ENCODE results near the gene LOXHD1. TPM values are rescaled to one million over a fixed set of nuclear protein-coding genes. Genes with fewer than 3 reads are reported as not detected.

LOXHD1 gene
- polyA plus RNA-seq, 1 experiment = not detected

DNA sequence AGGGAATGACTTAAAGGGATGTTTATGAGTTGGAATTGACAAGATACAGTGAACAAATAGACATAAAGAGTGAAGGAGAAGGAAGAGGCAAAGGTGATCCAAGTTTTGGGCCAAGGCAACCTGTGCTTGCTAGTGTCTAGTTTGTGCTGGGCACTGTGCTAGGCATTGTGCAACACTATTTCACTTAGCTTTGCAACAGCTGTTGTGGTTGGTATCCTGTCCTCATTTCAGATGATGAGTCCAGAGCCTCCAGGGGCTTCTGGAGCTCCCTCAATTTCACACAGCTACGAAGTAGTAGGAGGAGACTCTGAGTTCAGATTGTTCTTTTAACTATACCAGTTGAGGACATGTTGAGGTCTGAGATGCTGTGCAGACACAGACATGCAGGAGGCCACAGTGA lies 18.1 kb upstream of the LOXHD1 start:
- ChIA-PET CTCF (interaction anchor here (2.0 kb wide), 1 partner anchor 17 kb away, joined by 6 read pairs; no protein-coding TSS in a partner anchor), POLR2A (no interaction called here)
- Histone ChIP-seq H3K9me3 (ENCODE audit: control insufficient read depth, insufficient read depth, low read length) (no peaks in the 10 kb centered on the region; the same call in 1 of the 2 replicates), H3K4me3 (ENCODE audit: low read depth, low read length) (no peak overlapping the region), H3K27ac (ENCODE audit: low read depth, low read length) (no peak overlapping the region), H3K27me3 (ENCODE audit: control insufficient read depth, insufficient read depth, low read length) (peaks cover 5% of the 10 kb centered on the region)
- TF ChIP-seq, protein P1, sequence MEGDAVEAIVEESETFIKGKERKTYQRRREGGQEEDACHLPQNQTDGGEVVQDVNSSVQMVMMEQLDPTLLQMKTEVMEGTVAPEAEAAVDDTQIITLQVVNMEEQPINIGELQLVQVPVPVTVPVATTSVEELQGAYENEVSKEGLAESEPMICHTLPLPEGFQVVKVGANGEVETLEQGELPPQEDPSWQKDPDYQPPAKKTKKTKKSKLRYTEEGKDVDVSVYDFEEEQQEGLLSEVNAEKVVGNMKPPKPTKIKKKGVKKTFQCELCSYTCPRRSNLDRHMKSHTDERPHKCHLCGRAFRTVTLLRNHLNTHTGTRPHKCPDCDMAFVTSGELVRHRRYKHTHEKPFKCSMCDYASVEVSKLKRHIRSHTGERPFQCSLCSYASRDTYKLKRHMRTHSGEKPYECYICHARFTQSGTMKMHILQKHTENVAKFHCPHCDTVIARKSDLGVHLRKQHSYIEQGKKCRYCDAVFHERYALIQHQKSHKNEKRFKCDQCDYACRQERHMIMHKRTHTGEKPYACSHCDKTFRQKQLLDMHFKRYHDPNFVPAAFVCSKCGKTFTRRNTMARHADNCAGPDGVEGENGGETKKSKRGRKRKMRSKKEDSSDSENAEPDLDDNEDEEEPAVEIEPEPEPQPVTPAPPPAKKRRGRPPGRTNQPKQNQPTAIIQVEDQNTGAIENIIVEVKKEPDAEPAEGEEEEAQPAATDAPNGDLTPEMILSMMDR (IDR thresholded peaks at IDR 0.05; ENCODE audit: low read depth, low read length) = no peak
- no peak for DNase-seq (ENCODE audit: low read depth, low spot score)

DNA sequence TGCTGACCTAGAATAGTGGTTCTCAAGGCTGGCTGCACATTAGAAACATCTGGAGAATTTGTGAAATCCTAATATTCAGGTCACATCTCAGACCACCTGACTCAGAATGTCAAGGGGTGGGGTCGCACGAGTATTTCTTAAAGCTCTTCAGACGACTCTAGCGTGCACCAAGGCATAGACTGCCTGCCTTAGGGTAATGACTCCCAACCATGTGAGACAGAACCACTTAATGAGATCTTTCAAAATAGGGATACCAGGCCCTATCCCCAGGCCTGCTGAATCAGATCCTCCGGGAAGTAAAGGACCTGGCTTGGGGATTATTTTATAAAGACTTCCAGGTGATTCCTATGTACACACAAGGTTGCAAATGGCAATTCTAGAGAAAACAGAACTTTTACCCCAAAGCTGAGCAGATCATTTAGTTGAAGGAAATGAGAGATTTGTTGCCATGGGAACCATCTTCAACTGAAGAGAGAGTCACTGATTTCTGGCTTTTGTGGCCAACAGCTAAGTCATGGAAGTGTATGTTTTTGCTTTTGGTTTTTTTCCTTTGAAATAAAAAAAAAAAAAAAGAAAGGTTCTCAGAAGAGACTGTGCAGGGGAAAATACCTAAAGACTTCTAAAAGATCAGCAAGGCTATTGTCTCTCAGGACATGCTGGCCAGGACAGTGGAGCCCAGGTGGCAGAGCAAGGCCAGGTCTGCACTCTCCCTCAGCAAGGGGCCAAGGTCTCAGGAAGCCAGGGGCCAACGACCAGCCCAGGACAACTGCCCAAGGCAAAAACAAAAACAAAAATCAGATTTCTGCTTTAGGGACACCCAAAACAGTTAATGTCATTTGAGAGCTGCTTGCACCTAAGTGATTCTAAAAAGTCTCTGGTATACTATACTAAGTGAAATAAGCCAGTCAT lies 15.3 kb upstream of the LOXHD1 start:
- no peak overlapping the region for H3K27ac ChIP-seq (ENCODE audit: low read depth, low read length)
- TF ChIP-seq, protein P1 (IDR thresholded peaks at IDR 0.05; ENCODE audit: low read depth, low read length) = no peak
- H3K27me3 ChIP-seq (ENCODE audit: control insufficient read depth, insufficient read depth, low read length) = peaks cover 5% of the 10 kb centered on the region
- ChIA-PET CTCF (no interaction called here), POLR2A (no interaction called here)
- no peak for DNase-seq (ENCODE audit: low read depth, low spot score)
- H3K9me3 ChIP-seq (ENCODE audit: control insufficient read depth, insufficient read depth, low read length) = no peaks in the 10 kb centered on the region
- H3K4me3 ChIP-seq (ENCODE audit: low read depth, low read length) = no peak overlapping the region

DNA sequence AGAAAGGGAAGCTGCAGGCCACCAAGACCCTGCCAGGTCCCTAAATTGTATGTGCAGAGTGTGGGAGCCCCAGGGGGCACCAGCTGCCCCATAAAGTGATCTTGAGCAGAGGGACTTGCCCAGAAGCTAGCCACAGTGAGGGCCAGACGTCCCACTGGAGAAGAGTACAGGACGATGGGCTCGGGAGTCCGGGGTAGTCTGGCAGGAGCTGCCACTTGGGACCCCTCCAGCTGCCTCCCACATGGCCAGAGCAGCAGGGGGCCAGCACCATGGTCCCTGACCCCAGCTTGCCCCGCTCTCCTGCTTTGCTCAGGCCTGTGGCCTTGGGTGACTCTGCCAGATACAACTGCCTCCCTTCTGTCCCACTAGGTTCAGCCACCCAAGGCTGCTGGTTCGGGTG lies 11.7 kb upstream of the LOXHD1 start:
- POLR2A ChIA-PET = no interaction called here
- H3K27me3 ChIP-seq (ENCODE audit: control insufficient read depth, insufficient read depth, low read length) = peaks cover 3% of the 10 kb centered on the region
- no peak for DNase-seq (ENCODE audit: low read depth, low spot score)
- TF ChIP-seq, protein P1 (IDR thresholded peaks at IDR 0.05; ENCODE audit: low read depth, low read length) = no peak
- CTCF ChIA-PET = no interaction called here
- no peak overlapping the region for H3K27ac ChIP-seq (ENCODE audit: low read depth, low read length)
- H3K9me3 ChIP-seq (ENCODE audit: control insufficient read depth, insufficient read depth, low read length) = no peaks in the 10 kb centered on the region
- H3K4me3 ChIP-seq (ENCODE audit: low read depth, low read length) = no peak overlapping the region

DNA sequence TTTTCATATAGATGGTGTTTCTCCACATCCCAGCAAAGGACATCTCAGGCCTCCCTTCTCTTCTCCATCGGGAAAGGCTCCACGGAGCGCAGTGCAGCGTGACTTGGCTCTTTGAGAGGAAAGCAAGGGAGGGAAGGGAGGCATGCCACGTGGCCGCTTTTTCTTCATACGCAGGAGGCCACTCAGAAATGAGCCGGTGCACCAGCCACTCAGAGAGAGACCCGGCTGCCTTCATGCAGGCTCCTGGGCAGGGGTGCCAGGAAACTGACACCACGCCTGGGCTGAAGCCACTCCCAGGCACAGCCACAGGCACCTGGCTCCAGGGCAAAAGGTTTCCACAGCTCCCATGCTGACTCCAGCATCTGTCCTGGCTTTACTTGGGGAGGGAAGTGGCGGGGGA lies 11.1 kb upstream of the LOXHD1 start:
- Histone ChIP-seq H3K4me3 (ENCODE audit: low read depth, low read length) (no peak overlapping the region), H3K27ac (ENCODE audit: low read depth, low read length) (no peak overlapping the region), H3K9me3 (ENCODE audit: control insufficient read depth, insufficient read depth, low read length) (no peaks in the 10 kb centered on the region), H3K27me3 (ENCODE audit: control insufficient read depth, insufficient read depth, low read length) (peaks cover 3% of the 10 kb centered on the region)
- DNase-seq (ENCODE audit: low read depth, low spot score) = no peak
- CTCF ChIA-PET = no interaction called here
- TF ChIP-seq, protein P1 (IDR thresholded peaks at IDR 0.05; ENCODE audit: low read depth, low read length) = no peak
- POLR2A ChIA-PET = no interaction called here

DNA sequence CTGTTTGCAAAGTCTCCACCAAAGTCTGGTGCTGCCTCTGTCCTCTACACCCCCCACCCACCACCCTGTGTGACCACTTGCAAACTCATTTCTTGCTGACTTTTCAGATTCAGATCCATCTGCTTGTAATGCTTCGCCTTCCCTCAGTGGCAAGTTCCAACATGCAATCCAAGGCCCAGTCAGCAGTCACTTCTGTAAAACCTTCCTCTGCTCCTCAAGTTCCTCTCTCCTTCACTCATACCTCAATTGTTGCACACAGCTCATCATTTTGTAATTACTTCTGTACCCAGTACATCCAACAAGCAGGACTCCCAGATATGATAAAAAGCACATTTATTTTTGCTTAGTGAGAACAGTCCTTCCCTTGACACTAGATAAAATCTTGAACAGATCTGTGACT lies 6.5 kb upstream of the LOXHD1 start:
- Histone ChIP-seq H3K27me3 (ENCODE audit: control insufficient read depth, insufficient read depth, low read length) (peaks cover 2% of the 10 kb centered on the region), H3K9me3 (ENCODE audit: control insufficient read depth, insufficient read depth, low read length) (no peaks in the 10 kb centered on the region), H3K4me3 (ENCODE audit: low read depth, low read length) (no peak overlapping the region), H3K27ac (ENCODE audit: low read depth, low read length) (no peak overlapping the region)
- no peak for DNase-seq (ENCODE audit: low read depth, low spot score)
- CTCF ChIA-PET = no interaction called here
- POLR2A ChIA-PET = no interaction called here
- TF ChIP-seq, protein P1 (IDR thresholded peaks at IDR 0.05; ENCODE audit: low read depth, low read length) = no peak
